Measurements from ENCODE around the gene TPR.
"Not testable (repeated sequence)": the region's sequence is repeated elsewhere in the genome, so short reads cannot be mapped to it uniquely, and the experiment has no call there.

TPR gene

DNA sequence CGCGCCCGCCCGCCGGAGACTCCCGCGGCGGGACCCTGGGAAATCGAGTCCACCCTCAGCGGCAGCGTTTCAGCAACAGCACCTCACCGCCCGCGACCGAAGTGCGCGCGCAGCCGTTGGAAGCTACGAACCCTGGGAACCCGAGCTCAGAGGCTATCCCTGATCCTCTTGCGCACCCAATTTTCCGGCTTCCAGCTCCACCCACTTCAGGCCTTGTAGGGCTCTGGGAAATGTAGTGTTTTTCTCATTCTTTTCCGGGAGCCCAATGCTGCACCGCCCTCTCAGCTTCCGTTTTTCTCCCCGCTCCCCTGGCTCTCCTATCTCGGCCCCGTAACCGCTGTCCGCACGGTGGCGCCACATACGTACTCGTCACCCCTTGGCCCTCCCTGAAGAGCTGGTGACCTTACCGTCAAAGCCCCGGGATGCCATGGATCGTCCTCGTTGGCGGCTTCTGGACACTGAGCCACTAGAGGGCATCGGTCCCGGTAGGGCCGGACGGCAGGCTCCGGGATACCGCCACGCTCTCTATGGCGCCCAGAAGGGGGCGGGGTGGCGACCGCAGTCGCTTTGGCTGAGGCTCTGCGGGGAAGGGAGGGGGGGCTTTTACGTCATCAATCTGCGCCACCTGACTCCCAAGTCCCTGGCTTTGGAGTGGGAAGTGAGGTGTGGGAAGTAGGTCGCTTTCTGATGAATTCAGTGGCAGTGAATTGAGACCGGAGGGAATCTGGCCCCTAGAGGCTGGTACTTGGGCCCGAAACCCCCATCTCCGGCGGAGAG lies at the start of gene TPR, which contains the start of gene ODR4:
Gene TPR, minus strand, starts transcription at position 102 of the 777 bp plus-strand sequence. CDS start 225 bp downstream, outside the sequence.
Gene ODR4, plus strand, starts transcription at position 687 of the 777 bp plus-strand sequence. CDS start 3,948 bp downstream, outside the sequence.
- peaks cover 25% of the 10 kb centered on the region for H3K4me1 ChIP-seq
- H3K36me3 ChIP-seq (replicated peaks): peaks cover 34% of the 10 kb centered on the region
- no peaks in the 10 kb centered on the region for H3K27me3 ChIP-seq (ENCODE audit: low read depth)
- peak within 1 kb of the TSS; percentile 82 for H3K4me3 ChIP-seq
- in situ Hi-C loops (cut with MboI; ENCODE audit: low sequenced_read_pairs): no loop called here
- H3K9me3 ChIP-seq: no peaks in the 10 kb centered on the region
- DNase-seq (ENCODE audit: low spot score in 2 of 2): peak; percentile 97

DNA sequence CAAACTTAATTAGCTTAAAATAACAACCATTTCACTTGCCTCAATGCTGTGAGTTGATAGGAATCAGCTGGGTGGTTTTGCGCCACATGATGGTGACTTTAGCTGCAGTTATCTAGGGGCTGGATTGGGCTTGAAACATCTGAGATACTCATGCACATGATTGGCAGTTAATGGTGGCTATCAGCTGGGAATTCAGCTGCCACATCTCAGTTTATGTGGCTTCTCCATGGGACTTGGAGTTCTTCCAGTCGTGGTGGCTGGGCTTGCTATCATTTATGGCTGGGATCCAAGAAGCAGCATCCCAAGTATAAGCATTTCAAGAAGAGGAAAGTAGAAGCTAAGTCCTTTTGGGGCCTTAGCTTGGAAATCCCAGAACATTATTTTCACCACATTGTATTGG lies 49.5 kb upstream of the TPR start:
- Histone ChIP-seq H3K4me1 (no peaks in the 10 kb centered on the region), H3K27me3 (ENCODE audit: low read depth) (no peaks in the 10 kb centered on the region), H3K36me3 (replicated peaks) (no peaks in the 10 kb centered on the region), H3K4me3 (no peak overlapping the region), H3K9me3 (no peaks in the 10 kb centered on the region)
- in situ Hi-C loops (cut with MboI; ENCODE audit: low sequenced_read_pairs): no loop called here
- DNase-seq (ENCODE audit: low spot score in 2 of 2): no peak

DNA sequence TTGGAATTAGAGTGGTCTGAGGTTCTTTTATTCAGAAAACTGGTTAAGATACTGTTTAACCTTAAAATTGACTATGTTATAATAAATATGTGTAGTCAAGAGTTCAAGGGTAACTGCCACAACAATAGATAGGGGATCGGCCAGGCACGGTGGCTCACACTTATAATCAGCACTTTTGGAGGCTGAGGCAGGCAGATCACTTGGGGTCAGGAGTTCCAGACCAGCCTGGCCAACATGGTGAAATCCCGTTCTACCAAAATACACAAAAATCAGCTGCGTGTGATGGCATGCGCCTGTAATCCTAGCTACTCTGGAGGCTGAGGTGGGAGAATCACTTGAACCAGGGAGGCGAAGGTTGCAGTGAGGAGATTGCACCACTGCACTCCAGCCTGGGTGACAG lies 46.4 kb upstream of the TPR start:
- Histone ChIP-seq H3K4me3 (no peak overlapping the region), H3K27me3 (ENCODE audit: low read depth) (no peaks in the 10 kb centered on the region), H3K9me3 (no peaks in the 10 kb centered on the region), H3K4me1 (no peaks in the 10 kb centered on the region), H3K36me3 (replicated peaks) (peaks cover 14% of the 10 kb centered on the region)
- in situ Hi-C loops (cut with MboI; ENCODE audit: low sequenced_read_pairs): no loop called here
- DNase-seq (ENCODE audit: low spot score in 2 of 2): no peak

DNA sequence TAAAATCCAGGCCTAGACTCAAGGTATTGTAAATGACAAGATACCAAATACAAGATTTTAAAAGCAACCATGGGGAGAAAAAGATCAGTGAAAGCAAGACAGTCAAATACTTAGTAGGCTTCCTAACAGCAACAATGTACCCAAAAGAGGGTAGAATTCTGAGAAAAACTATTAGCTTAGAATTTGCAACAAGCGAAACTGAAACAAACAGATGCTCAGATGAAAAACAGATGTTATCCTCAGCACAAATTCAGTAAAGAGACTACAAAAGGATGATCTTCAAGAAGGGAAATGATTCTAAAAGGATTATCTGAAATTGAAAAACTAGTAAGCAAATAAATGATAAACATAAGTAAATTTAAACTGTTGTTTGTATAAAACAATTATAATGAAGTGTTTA lies 45.9 kb upstream of the TPR start:
- in situ Hi-C loops (cut with MboI; ENCODE audit: low sequenced_read_pairs): no loop called here
- Histone ChIP-seq H3K9me3 (no peaks in the 10 kb centered on the region), H3K4me3 (no peak overlapping the region), H3K27me3 (ENCODE audit: low read depth) (no peaks in the 10 kb centered on the region), H3K36me3 (replicated peaks) (peaks cover 14% of the 10 kb centered on the region), H3K4me1 (no peaks in the 10 kb centered on the region)
- DNase-seq (ENCODE audit: low spot score in 2 of 2): no peak

DNA sequence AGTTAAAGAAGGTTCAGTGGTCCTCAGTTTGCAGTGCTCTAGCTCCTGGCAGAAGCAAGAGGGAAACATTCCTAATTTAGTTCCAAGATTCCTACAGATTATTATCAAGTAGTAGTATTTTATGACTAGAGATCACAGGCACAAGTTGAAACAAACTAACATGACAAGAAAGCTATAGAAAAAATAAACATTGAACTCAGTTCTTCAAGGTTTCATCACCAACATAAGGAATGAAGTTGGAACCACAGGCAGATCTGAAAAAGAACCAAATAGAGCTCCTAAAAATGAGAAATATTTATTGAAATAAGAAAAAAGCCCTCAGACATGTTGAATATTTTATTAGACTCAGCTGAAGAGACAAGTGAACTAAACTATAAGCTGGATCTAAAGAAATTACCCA lies 45.3 kb upstream of the TPR start:
- no peaks in the 10 kb centered on the region for H3K4me1 ChIP-seq
- H3K4me3 ChIP-seq: no peak overlapping the region
- H3K36me3 ChIP-seq (replicated peaks): peaks cover 14% of the 10 kb centered on the region
- no peaks in the 10 kb centered on the region for H3K9me3 ChIP-seq
- H3K27me3 ChIP-seq (ENCODE audit: low read depth): no peaks in the 10 kb centered on the region
- in situ Hi-C loops (cut with MboI; ENCODE audit: low sequenced_read_pairs): no loop called here
- no peak for DNase-seq (ENCODE audit: low spot score in 2 of 2)

DNA sequence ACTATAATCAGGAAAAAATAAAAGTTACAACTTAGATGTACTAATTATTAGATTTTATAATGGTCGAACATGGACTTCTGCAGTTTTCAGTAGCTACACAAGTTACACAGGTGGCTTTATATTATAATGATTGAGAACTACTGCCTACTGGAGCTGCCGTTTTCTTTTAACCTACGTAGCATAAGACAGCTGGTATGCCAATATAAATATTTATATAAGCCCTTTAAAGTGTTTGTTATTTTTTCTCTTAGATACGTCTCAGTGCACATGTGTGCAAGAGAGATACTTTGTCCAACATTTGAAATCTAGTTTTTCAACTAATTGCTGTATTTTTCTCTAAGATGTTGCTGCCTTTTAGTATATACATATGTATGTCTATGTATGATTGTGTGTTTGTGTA lies 43.5 kb upstream of the TPR start:
- H3K9me3 ChIP-seq: no peaks in the 10 kb centered on the region
- no peaks in the 10 kb centered on the region for H3K27me3 ChIP-seq (ENCODE audit: low read depth)
- in situ Hi-C loops (cut with MboI; ENCODE audit: low sequenced_read_pairs): no loop called here
- no peaks in the 10 kb centered on the region for H3K4me1 ChIP-seq
- H3K4me3 ChIP-seq: no peak overlapping the region
- H3K36me3 ChIP-seq (replicated peaks): peaks cover 20% of the 10 kb centered on the region
- DNase-seq (ENCODE audit: low spot score in 2 of 2): no peak

DNA sequence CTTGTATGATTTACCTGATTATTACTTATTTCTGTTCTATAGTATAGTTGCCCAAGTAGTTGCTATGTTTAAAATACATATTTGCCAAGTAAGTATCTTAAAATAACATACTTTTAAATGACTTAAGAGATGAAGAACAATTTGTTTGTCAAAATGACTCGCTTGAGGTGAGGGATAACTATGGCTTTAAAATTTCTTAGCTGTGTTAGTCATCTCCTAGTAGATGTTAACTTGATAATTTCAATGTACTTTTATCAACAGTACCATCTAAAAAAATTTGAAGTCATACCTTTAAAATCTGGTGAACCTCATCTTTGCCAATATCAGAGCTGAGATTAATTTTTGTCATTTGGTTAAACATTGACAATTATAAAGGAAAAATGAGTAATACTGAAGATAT lies 38.3 kb upstream of the TPR start:
- in situ Hi-C loops (cut with MboI; ENCODE audit: low sequenced_read_pairs): no loop called here
- H3K27me3 ChIP-seq (ENCODE audit: low read depth): no peaks in the 10 kb centered on the region
- H3K9me3 ChIP-seq: no peaks in the 10 kb centered on the region
- no peaks in the 10 kb centered on the region for H3K4me1 ChIP-seq
- H3K4me3 ChIP-seq: no peak overlapping the region
- peaks cover 18% of the 10 kb centered on the region for H3K36me3 ChIP-seq (replicated peaks)
- DNase-seq (ENCODE audit: low spot score in 2 of 2): no peak

DNA sequence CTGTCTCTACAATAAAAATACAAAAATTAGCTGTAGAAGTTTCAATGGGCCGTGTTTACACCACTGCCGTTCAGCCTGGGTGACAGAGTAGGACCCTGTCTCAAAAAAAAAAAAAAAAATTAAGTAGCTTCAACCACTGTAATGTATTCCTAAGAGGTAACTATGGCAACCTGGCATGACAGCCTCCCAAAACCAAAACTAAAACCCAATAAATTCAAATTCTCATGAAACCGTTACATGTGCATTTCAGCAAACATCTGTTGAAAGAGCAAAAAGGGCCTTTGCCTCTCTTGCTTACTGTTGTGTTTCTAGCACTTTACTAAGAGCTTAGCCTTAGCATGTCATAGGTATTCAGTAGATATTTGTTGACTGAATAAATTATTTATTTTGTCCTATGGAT lies 34.0 kb upstream of the TPR start:
- no peak overlapping the region for H3K4me3 ChIP-seq
- in situ Hi-C loops (cut with MboI; ENCODE audit: low sequenced_read_pairs): no loop called here
- no peak for DNase-seq (ENCODE audit: low spot score in 2 of 2)
- no peaks in the 10 kb centered on the region for H3K27me3 ChIP-seq (ENCODE audit: low read depth)
- peaks cover 24% of the 10 kb centered on the region for H3K36me3 ChIP-seq (replicated peaks)
- no peaks in the 10 kb centered on the region for H3K9me3 ChIP-seq
- H3K4me1 ChIP-seq: no peaks in the 10 kb centered on the region

DNA sequence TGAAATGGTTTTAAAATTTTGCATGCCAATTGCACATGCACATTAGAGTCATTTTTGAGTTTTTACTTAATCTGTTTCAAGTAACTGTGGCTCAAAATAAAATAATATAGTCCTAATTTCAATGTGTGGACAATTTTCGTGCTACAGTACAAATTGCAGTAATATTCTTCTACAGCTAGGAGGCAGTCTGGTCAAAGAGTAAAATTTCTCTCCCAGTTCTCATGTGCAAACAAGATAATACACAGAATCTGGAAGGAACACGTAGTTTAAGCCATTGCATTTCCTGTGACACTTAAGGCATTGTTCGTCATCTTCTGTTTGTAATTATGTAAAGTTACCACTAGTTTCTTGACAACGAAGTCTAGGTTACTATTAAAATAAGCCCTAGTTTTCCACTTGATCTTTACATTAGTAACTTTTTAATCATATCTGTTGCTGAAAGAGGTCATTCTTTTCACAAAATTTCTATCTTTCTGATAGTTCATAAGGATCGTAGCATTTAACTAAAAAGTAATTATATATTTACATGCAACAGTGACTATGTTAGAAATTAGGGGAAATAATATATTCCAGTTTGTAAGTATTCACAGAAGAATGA lies 29.5 kb upstream of the TPR start:
- Histone ChIP-seq H3K27me3 (ENCODE audit: low read depth) (no peaks in the 10 kb centered on the region), H3K4me3 (no peak overlapping the region), H3K36me3 (replicated peaks) (peaks cover 12% of the 10 kb centered on the region), H3K4me1 (no peaks in the 10 kb centered on the region), H3K9me3 (no peaks in the 10 kb centered on the region)
- in situ Hi-C loops (cut with MboI; ENCODE audit: low sequenced_read_pairs): no loop called here
- DNase-seq (ENCODE audit: low spot score in 2 of 2): peak in 1 of 2 experiments; percentile 59

DNA sequence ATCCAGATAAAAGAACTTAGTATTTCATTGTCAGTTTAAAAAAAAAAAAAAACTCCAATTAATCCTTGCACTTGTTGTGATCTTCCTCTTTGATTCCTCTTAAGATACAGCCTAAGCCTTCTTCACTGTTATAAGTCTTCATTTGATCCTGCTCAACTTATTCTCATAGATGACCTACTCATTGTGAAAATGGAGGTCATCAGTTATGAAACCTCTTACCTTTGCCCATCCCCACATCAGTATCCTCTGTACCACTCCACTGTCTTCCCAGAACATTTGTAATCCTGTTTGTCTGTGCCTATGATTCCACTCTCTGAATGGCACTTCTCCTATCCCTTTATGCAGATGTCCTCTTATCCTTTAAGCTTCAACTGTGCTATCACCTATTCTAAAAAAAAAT lies 28.6 kb upstream of the TPR start:
- peaks cover 20% of the 10 kb centered on the region for H3K36me3 ChIP-seq (replicated peaks)
- no peaks in the 10 kb centered on the region for H3K9me3 ChIP-seq
- H3K27me3 ChIP-seq (ENCODE audit: low read depth): no peaks in the 10 kb centered on the region
- no peak for DNase-seq (ENCODE audit: low spot score in 2 of 2)
- H3K4me1 ChIP-seq: no peaks in the 10 kb centered on the region
- no peak overlapping the region for H3K4me3 ChIP-seq
- in situ Hi-C loops (cut with MboI; ENCODE audit: low sequenced_read_pairs): no loop called here

DNA sequence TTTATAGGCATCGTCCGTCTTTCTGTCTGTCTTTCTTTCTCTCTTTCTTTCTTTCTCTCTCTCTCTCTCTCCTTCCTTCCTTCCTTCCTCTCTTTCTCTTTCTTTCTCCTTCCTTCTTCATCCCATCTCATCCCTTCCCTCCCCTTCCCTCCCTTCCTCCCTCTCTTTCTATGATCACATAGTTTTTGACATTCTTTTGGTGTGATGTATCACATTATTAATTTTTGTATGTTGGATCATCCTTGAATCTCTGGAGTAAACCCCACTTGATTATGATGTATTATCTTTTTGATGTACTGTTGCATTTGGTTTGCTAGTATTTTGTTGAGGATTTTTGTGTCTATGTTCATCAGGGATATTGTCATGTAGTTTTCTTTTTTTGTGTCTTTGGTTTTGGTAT lies 26.4 kb upstream of the TPR start:
- DNase-seq (ENCODE audit: low spot score in 2 of 2); H3K9me3 ChIP-seq; H3K4me3 ChIP-seq; in situ Hi-C loops (cut with MboI; ENCODE audit: low sequenced_read_pairs); H3K27me3 ChIP-seq (ENCODE audit: low read depth); H3K4me1 ChIP-seq: not testable (repeated sequence)
- peaks cover 27% of the 10 kb centered on the region for H3K36me3 ChIP-seq (replicated peaks)

DNA sequence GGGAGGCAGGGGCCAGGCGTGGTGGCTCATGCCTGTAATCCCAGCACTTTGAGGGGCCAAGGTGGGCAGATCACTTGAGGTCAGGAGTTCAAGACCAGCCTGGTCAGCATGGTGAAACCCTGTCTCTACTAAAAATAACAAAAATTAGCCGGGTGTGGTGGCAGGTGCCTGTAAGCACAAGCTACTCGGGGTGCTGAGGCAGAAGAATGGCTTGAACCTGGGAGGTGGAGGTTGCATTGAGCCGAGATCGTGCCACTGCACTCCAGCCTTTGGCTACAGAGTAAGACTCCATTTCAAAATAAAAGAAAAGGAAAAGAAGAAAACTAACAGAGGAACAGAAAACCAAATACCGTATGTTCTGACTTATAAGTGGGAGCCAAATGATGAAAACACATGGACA lies 17.7 kb upstream of the TPR start:
- H3K4me1 ChIP-seq; DNase-seq (ENCODE audit: low spot score in 2 of 2); in situ Hi-C loops (cut with MboI; ENCODE audit: low sequenced_read_pairs); H3K27me3 ChIP-seq (ENCODE audit: low read depth); H3K9me3 ChIP-seq; H3K4me3 ChIP-seq: not testable (repeated sequence)
- H3K36me3 ChIP-seq (replicated peaks): peaks cover 42% of the 10 kb centered on the region

DNA sequence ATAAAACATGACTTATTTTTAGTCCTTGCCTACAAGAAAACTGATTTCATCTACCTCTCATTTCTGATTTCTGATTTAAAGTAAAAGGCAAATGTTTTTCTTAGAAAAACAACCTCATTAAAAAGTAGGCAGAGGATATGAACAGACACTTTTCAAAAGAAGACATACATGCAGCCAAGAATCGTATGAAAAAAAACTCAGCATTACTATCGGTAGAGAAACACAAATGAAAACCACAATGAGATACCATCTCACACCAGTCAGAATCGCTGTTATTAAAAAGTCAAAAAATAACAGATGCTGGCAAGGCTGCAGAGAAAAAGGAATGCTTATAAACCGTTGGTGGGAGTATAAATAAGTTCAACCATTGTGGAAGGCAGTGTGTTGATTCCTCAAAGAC lies 16.8 kb upstream of the TPR start:
- Histone ChIP-seq H3K4me3 (no peak overlapping the region), H3K4me1 (no peaks in the 10 kb centered on the region), H3K9me3 (no peaks in the 10 kb centered on the region), H3K27me3 (ENCODE audit: low read depth) (no peaks in the 10 kb centered on the region), H3K36me3 (replicated peaks) (peaks cover 38% of the 10 kb centered on the region)
- DNase-seq (ENCODE audit: low spot score in 2 of 2): no peak
- in situ Hi-C loops (cut with MboI; ENCODE audit: low sequenced_read_pairs): no loop called here

DNA sequence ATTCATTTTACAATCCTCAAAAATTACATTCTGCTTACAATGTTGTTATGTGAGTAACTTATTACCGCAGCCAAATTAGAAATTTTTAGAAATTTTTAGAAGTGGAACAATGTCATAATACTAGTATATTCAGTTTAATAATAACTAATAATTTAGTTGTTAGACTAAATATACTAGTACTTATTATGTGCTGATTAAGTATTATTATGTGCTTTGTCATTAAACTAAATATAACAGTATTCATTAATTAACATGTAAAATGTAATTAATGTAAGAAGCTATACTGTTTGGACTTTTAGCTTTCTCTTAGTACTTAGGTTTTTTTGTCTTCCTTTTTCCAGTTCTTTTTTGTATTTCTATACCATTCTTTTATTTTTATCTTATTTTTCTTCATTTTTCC lies 15.9 kb upstream of the TPR start:
- Histone ChIP-seq H3K36me3 (replicated peaks) (peaks cover 42% of the 10 kb centered on the region), H3K27me3 (ENCODE audit: low read depth) (no peaks in the 10 kb centered on the region), H3K4me3 (no peak overlapping the region), H3K4me1 (no peaks in the 10 kb centered on the region), H3K9me3 (no peaks in the 10 kb centered on the region)
- no peak for DNase-seq (ENCODE audit: low spot score in 2 of 2)
- in situ Hi-C loops (cut with MboI; ENCODE audit: low sequenced_read_pairs): no loop called here

All from HAP-1 (cell line).